Mammary epithelial cell (primary cell): ENCODE data around the gene GNG8.

Source experiments
- CTCF ChIP-seq, 2 donors: IDR thresholded peaks in 1 of 2; conservative IDR thresholded peaks in 1 of 2; 2 replicates each; pipeline ENCODE4 v1.5.1; 2011 to 2012; ENCODE audit warnings: inconsistent platforms in 2 of 2, low read length in 2 of 2, mild to moderate bottlenecking in 2 of 2, control low read depth in 1 of 2, low read depth in 1 of 2; ENCODE audit not compliant: insufficient read depth in 1 of 2; ENCODE audit errors: extremely low read depth in 1 of 2
- EZH2 ChIP-seq: IDR thresholded peaks from 2 replicates; pipeline ENCODE4 v1.6.1; 2012; ENCODE audit warnings: low read length, inconsistent platforms, borderline replicate concordance

DNA sequence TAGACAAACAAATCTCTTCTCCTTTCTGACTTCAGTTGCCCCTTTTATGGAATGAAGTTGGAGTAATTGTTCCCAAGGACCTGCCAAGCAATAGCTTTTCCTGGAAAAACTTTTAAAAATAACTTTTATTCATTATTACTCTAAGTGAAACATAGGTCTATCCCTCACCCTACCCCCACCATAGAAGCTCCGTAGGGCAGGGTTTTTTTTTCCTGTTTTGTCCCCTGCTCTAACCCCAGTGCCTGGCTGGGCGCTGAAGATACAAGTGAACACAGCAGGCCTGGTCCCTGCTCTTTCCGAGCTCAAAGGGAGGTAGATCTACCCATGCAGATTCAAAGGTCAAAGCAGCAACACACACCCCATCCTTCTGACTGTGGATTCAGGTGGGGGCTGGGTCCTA, 8.7 kb upstream of the GNG8 start:
- no peak for TF ChIP-seq CTCF (conservative IDR thresholded peaks at IDR 0.05 in 1 of 2, IDR thresholded peaks at IDR 0.05 in 1 of 2; ENCODE audit: extremely low read depth in 1 of 2, insufficient read depth in 1 of 2, low read depth in 1 of 2, low read length in 2 of 2)
- TF ChIP-seq EZH2, result no peak
